HEK293T (cell line): ENCODE results near the gene JAK1.

Source experiments
- ARNT ChIP-seq: fragments of 450-650 bp; IDR thresholded peaks from 2 replicates; pipeline ENCODE4 v1.6.1; 2017; ENCODE audit warnings: mild to moderate bottlenecking
- BHLHE40 ChIP-seq: fragments of 450-650 bp; IDR thresholded peaks from 2 replicates; pipeline ENCODE4 v1.6.1; 2016; ENCODE audit warnings: mild to moderate bottlenecking, moderate library complexity, borderline replicate concordance
- ELF4 ChIP-seq: fragments of 450-650 bp; IDR thresholded peaks from 2 replicates; pipeline ENCODE4 v1.6.1; 2017; ENCODE audit warnings: antibody characterized with exemption
- FOXA1 ChIP-seq: fragments of 450-650 bp; IDR thresholded peaks from 2 replicates; pipeline ENCODE4 v1.6.1; 2016; ENCODE audit warnings: mild to moderate bottlenecking
- NFRKB ChIP-seq: fragments of 450-650 bp; IDR thresholded peaks from 2 replicates; pipeline ENCODE4 v1.6.1; 2016; ENCODE audit warnings: mild to moderate bottlenecking, moderate library complexity
- PKNOX1 ChIP-seq: fragments of 450-650 bp; IDR thresholded peaks from 2 replicates; pipeline ENCODE4 v1.6.1; 2016
- SP1 ChIP-seq: fragments of 450-650 bp; IDR thresholded peaks from 2 replicates; pipeline ENCODE4 v1.6.1; 2017
- TARDBP ChIP-seq: fragments of 450-650 bp; IDR thresholded peaks from 2 replicates; pipeline ENCODE4 v1.6.1; 2016
- ZNF384 ChIP-seq: fragments of 450-650 bp; IDR thresholded peaks from 2 replicates; pipeline ENCODE4 v1.6.1; 2016

GRCh38 chr1:64839732-64840405, 126.5 kb downstream of the JAK1 start:
- TF ChIP-seq ARNT (no peak), SP1 (no peak), BHLHE40 (no peak), NFRKB (no peak), ELF4 (no peak), FOXA1 (no peak), ZNF384 (no peak), PKNOX1 (no peak), TARDBP (no peak)
